HG02852 (cell line): ENCODE results near the gene ACTR3.
A peak's percentile ranks its signal among the peaks of the same experiment; 100 is the strongest.
"Not testable (repeated sequence)": the region's sequence is repeated elsewhere in the genome, so short reads cannot be mapped to it uniquely, and the experiment has no call there.

Experiments
- ATAC-seq: cut with Tn5 transposase; IDR thresholded peaks from one replicate; pipeline ENCODE4 v1.9.1; 2021; ENCODE audit warnings: mild to moderate bottlenecking, moderate library complexity; ENCODE audit not compliant: unreplicated experiment

Gene ACTR3

DNA sequence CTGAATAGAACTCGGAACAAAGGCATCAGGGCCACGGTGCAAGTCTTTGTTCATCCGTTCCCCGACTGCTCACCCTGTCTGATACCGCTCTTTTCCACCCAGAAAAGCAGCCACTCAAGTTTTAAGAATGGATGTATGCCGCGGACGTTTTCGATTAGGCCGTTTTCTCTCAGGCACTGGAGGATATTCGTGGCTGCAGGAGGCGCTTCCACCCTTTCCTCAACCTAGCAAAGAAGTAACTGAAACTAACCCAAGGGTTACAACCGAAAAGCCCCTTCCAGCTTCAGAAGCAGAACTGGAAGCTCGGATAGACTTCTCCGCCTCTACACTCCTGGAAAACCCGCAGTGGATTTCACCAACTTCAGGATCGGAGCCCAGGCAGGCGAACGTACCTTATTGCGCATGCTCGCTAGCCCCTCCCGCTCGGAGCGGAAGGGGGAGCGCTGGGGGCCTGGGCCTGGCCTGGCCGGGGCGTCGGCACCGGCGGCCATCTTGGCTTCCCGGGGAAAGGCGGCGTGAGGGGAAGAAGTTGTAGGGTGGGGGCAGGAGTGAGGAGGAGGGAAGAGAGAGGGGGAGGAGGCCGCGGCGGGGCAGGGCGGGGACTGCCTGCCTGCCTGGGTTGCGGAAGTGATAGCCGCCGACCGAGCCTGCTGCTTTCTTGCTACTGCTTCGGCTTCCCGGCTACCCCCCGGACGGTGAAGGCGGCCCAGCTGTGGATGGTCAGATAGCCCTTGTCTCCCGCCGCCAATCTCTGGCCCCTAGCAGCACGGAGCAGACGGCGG lies at the start of gene ACTR3:
ACTR3 (plus strand) TSS at position 619 of the 782 bp plus-strand sequence. CDS start 191 bp downstream, outside the sequence.
- peak; percentile 50 for ATAC-seq

DNA sequence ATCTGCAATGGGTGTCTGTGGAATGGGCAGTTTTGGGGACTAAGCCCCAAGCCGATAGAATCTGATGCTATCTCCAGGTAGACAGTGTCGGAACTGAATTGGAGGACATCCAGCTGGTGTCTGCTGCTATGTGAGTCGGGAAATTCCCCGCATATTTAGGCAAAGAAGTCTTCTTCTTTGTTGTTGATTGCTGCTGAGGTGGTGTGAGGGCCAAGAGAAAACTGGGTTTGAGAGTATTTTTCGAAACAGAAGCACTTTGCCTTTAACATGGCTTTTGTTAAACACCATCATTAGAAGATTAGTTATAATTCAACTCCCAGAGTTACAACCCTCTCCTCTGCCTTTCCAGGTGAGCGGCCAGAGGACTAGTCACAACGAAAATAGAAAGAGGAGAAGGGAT lies 49.4 kb upstream of the ACTR3 start:
- ATAC-seq = no peak

DNA sequence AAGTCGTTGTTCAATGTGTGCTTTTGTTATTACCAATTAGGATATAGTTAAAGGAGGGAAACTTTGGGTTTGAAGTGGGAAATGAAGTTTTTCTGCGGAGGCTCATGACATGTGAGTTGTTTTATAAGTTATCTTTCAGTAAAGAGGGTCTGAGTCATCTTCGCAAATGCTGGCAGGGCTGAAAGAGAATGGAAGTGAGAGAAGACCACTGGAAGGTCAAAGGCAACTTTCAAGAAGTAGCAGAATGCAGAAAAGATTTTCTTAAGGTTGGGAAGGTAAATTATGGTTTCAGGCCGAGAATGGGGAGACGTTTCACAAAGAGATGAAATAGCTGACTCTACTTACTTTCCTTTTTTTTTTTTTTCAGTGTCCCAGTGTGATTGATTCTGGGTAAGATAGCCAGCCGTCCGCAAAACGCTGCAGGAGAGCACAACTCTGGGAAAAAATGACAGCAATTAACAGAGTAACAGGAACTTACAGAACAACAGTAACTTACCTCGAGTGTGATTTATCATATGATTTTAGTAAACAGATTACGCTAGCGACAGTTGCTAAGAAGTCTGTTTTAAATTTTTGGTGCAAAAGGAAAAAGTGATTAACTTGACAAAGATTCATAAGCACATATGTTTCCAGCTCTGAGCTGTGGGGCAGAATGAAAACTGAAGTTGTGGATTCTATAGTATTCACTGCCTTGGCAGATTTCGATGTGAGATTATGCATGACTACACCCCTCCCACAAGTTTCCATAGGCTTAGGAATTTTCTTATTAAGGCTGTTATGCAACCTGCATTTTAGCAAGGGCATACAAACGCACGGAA lies 46.8 kb upstream of the ACTR3 start:
- no peak for ATAC-seq

DNA sequence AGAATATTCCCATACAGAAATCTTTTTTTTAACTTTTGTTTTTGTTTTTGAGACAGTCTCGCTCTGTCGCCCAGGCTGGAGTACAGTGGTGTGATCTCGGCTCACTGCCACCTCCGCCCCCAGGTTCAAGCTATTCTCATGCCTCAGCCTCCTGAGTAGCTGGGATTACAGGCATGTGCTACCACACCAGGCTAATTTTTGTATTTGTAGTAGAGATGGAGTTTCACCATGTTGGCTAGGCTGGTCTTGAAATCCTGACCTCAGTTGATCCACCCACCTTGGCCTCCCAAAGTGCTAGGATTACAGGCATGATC lies 46.2 kb upstream of the ACTR3 start:
- ATAC-seq = not testable (repeated sequence)

DNA sequence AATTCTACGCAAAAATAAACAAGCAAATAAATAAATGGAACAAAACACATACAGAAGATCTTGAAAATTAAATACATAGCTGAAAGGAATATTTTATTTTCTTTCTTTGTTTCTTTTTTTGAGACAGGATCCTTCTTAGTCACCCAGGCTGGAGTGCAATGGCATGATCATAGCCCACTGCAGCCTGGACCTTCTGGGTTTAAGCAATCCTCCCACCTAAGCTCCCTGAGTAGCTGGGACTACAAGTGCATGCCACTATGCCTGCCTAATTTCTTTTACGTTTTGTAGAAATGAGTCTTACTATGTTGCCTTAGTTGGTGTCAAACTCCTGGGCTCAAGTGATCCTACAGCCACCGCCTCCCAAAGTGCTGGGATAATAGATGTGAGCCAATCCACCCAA lies 44.6 kb upstream of the ACTR3 start:
- ATAC-seq = no peak

DNA sequence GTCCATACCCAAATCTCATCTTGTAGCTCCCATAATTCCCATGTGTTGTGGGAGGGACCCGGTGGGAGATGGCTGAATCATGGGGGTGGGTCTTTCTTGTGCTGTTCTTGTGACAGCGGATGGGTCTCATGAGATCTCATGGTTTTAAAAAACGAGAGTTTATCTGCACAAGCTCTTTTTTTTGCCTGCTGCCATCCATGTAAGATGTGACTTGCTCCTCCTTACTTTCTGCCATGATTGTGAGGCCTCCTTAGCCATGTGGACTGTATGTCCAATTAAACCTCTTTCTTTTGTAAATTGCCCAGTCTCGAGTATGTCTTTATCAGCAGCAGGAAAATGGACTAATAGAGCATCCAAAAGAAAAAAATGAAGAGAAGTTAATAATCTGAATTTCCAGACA lies 44.1 kb upstream of the ACTR3 start:
- ATAC-seq = not testable (repeated sequence)

DNA sequence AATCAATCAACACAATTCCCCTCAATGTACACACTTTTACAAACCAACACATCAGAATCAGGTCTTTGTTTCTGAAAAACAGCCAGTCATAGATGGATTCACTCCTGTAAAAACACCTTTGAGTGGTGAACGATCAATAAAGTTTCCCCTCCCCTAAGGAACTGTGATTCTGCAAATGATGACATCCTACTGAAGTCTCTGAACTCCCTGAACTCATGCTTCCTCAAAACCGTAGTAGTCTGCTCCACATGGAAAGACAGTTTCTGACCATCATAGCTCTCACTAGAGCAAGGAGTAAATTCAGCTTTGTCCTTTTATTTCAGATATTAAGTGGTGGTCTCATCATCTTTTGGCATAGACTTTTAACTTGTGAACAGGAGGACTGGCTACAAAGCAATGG lies 43.5 kb upstream of the ACTR3 start:
- no peak for ATAC-seq

DNA sequence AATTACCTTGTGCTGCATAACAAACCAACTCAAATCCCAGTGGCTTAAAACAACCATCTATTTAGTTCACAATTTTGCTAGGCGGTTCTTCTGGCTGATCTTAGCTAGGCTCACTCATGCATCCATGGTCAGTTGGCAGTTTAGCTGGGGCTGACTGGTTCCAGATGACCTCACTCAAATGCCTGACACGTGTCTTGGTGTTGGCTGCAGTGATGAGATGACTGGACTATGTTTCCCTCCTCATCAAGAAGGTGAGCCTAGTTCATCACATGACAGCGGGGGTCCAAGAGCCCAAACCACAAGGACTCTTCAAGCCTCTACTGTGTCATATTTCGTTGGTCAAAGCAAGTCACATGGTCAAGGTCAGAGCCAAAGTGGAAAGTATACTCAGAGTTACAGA lies 42.7 kb upstream of the ACTR3 start:
- ATAC-seq = no peak

DNA sequence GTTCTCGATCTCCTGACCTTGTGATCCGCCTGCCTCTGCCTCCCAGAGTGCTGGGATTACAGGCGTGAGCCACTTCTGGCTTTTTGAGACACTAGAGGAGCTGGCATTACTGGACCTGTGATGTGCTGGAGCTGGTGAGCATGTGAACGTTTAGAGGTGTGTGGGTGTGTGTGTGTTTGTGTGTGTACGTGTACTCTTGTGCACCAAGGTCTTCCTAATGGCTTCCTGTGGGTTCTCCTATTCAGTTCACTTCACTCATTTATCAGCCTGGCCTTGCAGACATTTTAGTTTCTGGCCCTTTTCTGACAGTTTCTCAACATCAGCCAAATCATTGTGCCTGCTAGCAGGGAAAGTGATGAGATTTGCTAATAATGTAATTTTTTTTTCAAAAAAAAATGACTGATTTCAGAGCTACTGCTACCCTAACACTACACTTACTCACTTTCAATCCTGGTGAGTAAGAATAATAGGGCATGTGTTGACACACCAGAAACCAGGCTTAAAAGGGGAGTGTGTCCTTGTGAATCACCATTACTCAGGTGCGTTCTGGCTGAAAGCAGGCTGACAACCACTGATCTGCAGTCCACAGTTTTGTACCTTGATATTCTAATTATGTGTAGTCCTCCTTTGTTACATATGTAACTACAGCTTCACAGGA lies 41.0 kb upstream of the ACTR3 start:
- peak; percentile 71 for ATAC-seq

DNA sequence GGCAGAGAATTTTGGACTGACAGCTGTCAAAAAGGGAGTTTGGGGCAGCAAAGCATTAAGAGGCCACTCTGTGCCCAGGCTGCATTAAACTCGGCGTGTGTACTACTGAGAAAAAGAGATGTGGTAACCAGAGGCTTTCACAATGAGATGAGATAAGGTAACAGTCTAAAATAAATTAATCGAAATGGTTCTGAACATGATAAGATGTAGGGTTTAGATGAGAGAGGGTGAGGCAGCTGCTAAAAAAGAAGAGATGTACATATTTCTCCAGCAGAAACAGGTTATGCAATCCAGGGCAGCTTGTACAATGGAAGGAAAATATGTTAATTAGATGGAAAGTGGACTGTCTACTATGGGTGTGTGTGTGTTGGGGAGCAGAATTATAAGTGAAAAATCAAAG lies 39.2 kb upstream of the ACTR3 start:
- ATAC-seq = no peak

DNA sequence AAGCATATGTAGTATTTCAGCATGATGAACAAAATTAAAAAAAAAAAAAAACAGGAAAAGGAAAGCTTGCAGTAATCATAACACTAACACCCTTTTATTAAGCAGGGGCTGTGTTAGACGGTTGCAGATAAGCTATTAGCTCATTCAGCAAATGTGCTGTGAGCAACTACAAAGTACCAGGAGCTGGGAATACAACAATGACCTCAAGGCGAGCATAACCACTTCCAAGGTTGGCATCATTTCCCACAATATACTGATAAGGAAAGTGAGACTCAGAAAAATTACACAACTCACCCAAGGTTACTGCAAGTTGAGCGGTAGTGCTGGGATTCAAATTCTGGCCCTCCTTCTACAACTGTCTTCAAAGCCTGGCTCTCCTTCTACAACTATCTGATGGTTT lies 38.2 kb upstream of the ACTR3 start:
- no peak for ATAC-seq

DNA sequence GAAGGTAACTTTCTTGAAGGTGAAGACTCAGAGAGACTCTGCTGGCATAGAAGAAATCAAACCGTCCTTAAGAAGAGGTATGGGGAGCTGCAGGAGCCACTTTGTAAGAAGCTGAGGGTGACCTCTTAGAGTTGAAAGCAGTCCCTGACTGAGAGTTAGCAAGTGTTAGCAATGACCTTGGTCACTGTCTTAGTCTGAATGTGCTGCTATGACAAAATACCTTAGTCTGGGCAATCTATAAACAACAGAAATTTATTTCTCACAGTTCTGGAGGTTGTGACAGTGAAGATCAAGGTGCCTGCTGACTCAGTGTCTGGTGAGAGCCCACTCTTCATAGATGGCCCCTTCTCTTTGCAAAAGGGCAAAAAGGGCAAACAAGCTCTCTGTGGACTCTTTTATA lies 35.7 kb upstream of the ACTR3 start:
- no peak for ATAC-seq

DNA sequence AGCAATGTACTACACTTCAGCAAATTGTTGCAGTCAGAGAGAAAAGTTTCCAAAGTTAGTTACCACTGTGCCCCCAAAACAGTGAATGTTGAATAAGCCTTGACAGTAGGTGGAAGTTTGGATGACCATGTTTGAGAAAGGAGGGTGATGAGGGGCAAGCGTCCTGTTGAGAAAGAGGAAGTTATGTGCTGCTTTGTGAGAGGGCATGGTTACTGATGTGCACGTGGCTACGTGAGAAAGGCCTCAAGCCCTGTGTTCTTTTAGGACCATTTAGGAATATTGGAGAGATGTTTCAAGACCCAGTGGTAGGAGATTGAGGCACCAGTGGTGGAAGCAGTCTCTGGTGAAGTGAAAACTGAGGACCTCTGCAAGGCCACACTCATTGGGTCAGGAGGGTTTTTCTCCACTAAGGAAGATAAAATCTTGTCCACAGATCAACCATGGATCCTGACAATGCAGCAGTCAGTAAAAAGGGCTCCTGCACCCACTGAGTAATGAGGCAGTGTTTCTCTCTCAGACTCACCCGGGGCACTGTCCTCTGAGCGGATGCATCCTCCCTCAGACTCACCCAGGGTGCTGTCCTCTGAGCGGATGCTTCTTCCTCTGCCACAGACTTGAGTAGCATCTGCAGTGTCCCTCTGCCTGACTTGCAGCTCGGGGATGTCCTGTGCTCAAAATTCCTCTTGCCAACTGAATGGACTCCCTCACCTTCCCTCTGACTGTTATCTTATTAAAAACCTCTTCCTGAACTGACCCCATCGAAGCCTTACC lies 34.7 kb upstream of the ACTR3 start:
- no peak for ATAC-seq

DNA sequence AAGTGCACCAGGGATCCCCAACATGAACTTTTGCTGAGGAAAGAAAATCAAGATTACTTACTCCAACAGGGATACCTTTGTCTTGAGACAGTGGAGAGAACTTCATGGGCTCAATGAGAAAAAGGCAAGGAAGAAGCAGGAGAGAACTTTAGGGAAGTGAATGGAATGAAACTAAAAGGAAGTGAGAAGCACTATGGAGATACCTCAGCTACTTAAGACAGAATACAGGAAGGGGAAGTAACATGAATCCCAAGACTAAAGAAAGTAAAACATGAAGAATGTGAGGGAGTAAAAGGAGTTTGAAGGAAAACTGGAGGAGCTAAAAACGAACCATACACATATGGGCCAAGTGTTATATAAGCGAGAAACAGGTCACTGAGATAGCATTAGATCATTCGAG lies 32.4 kb upstream of the ACTR3 start:
- no peak for ATAC-seq

DNA sequence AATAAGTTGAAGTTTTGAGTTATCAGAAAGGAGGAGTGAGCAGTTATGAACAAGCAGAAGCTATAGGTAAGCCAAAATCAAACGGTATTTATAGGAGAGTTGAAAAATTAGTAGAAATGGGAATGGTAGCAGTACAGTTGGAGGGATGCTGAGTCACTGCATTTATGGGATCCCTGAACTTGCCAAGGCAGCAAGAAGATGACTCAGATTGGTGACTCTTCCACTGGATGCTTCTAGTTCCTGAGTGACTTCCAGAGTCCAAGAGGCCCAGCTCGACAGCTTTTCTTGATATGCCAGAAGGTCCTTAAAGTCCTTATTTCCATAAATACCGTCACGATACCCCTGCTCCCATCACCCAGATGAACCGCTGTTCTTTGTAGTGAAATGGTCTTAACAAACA lies 31.1 kb upstream of the ACTR3 start:
- ATAC-seq = no peak

DNA sequence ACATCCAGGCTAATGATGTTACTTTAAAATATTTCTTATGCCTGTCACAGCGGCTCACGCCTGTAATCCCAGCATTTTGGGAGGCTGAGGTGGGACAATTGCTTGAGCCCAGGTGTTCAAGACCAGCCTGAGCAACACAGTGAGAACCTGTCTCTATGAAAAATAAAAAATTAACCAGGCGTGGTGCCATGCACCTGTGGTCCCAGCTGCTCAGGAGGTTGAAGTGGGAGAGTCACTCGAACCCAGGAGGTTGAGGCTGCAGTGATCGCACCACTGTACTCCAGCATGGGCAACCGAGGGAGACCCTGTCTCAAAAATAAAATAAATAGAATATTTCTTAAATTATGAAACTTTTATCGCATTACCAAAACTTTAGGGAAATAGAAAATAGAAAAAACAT lies 28.1 kb upstream of the ACTR3 start:
- ATAC-seq = no peak

DNA sequence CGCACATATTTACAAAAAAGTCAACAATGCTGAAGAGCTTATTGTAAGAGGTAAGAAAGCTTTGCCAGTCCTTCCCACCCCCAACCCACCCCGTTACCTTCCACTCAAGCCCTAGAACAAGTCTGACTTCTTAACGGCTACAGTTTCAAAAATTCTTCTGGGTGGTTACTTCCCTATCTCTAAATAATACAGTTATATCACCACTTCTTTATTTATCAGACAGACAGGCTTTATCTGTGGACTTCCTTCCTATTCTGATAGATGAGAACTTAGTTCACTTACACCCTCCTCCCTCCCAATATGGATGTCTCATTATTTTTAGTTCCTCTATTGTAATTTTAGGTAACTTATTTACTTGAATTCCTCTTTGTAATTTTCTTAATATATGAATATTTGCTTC lies 26.7 kb upstream of the ACTR3 start:
- ATAC-seq = no peak

DNA sequence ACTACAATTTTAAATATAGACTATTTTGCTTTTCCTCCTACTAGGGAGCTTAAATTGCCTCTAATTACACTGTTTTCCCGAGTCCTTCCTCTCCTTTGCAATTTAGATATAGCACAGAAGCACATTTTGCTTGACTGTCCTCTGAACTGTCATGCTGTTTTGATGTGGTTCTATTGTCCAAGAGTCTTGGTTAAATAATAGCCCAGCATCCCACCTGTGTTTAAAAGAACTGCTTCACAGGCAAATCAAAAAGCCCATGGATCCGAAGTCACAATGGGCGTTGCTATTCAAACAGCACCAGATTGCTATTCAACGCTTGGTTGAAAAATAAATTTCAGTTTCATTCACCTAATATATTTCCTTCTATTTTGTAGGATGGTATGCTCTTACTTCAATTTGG lies 22.3 kb upstream of the ACTR3 start:
- ATAC-seq = no peak

DNA sequence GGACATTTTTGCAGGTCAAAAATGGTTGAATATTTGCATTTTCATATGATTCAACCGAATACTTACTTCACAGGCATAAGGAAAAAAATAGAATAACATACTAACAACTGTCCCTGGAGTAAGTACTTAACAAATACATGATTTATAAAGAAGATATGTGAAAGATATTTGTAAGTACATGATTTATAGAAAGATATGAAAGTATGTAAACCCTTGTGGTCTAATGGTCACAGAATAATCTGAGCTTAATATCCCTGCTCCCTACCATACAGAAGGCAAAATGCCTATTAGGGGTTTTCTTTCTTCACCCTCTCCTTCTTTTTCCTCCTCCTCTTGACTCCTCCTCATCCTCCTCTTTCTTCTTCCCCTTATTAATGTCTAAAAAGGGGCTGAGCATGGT lies 20.6 kb upstream of the ACTR3 start:
- ATAC-seq = no peak

DNA sequence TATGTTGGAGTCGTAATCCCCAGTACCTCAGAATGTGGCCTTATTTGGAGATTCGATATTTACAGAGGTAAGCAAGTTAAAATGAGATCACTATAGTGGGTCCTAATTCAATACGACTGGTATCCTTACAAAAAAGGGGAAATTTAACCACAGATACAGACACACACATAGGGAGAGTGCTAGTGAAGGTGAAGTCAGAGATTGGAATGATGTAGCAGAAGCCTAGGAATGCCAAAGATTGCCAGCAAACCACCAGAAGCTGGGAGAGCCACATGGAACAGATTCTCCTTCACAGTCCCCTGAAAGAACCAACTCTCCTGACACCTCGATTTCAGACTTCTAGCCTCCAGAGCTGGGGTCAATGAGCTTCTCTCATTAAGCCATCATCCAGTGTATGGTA lies 17.7 kb upstream of the ACTR3 start:
- ATAC-seq = no peak

DNA sequence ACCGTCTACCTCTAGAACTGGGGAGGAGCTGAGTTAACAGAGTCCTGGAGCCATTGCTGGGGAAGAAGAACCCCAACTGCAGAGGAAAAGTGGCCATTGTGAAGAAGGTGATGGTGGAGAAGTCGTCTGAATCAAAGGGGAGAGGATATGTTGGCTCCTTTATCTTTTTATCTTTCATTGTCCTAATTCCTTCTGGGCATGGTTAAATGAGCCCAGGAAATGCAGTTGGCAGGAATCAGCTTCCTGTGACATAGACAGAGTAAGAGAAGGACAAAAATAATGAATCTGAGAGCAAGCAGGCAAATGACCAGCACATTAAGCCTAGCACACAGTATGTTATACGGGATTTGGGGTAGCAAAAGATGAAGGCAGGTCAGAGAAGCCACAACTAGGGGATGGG lies 16.0 kb upstream of the ACTR3 start:
- no peak for ATAC-seq
